Fibroblast of mammary gland (primary cell): ENCODE measurements around the gene COBLL1.

Source experiments
- DNase-seq: peaks from one replicate; pipeline ENCODE4 v3.0.0-alpha.2; 2010; ENCODE audit warnings: low read depth
- H3K4me3 ChIP-seq: 2 replicates; pipeline ENCODE4 v1.5.1; 2011; ENCODE audit warnings: low read depth, mild to moderate bottlenecking, low read length, moderate library complexity; ENCODE audit not compliant: control insufficient read depth
- TF ChIP-seq, protein P1 (sequence below): conservative IDR thresholded peaks from 2 replicates; pipeline ENCODE4 v1.5.1; 2011; ENCODE audit warnings: low read depth, low read length, inconsistent platforms; ENCODE audit not compliant: control insufficient read depth, insufficient read depth

COBLL1 gene

DNA sequence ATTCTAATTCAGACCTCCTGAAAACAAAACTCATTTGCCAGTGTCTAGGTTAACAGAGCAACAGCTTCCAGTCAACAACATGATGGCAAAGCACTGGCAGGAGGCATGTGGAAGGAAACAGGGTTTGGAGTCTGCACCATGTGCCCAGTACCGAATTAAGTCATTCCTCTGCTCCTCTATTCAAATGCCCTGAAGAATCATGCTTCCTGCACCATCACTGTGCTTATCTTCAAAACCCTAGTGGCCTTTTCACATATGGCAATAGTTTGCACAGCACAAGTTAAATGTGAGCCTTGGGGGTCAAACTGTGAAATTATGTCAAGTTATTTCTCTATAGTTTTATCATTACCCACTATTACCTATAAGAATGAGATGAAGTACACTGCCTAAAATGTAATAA, 145.0 kb downstream of the COBLL1 start:
- H3K4me3 ChIP-seq, result no peak overlapping the region
- TF ChIP-seq, protein P1, sequence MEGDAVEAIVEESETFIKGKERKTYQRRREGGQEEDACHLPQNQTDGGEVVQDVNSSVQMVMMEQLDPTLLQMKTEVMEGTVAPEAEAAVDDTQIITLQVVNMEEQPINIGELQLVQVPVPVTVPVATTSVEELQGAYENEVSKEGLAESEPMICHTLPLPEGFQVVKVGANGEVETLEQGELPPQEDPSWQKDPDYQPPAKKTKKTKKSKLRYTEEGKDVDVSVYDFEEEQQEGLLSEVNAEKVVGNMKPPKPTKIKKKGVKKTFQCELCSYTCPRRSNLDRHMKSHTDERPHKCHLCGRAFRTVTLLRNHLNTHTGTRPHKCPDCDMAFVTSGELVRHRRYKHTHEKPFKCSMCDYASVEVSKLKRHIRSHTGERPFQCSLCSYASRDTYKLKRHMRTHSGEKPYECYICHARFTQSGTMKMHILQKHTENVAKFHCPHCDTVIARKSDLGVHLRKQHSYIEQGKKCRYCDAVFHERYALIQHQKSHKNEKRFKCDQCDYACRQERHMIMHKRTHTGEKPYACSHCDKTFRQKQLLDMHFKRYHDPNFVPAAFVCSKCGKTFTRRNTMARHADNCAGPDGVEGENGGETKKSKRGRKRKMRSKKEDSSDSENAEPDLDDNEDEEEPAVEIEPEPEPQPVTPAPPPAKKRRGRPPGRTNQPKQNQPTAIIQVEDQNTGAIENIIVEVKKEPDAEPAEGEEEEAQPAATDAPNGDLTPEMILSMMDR, result no peak
- no peak for DNase-seq

GRCh38 chr2:164694275-164694695, 147.3 kb downstream of the COBLL1 start:
- H3K4me3 ChIP-seq, result no peak overlapping the region
- TF ChIP-seq, protein P1, result no peak
- DNase-seq, result no peak

GRCh38 chr2:164693834-164694233, 147.8 kb downstream of the COBLL1 start:
- TF ChIP-seq, protein P1, result no peak
- no peak overlapping the region for H3K4me3 ChIP-seq
- DNase-seq, result no peak

- H3K4me3 ChIP-seq, result no peak overlapping the region
- TF ChIP-seq, protein P1, result no peak
- DNase-seq, result no peak
Observed at GRCh38 chr2:164693390-164693789, 148.2 kb downstream of the COBLL1 start.

DNA sequence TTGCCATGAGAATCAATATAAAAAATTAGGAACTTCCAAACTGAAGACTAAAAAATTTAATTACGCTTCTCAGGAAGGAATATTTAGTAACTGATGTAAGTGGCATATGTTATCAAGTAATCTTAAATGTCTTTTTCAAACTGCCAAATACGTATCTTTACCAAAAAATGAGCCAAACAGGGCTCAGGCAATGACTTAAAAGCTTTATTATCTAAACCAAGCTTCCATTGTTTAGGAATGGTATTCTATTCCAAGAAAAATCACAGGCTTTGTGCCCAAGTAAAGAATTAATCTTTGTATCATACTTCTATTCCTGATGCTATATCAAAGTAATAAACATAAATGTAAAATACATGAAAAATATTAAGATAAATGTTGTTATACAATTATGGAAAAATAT, 148.7 kb downstream of the COBLL1 start:
- H3K4me3 ChIP-seq, result no peak overlapping the region
- DNase-seq, result no peak
- TF ChIP-seq, protein P1, result no peak

DNA sequence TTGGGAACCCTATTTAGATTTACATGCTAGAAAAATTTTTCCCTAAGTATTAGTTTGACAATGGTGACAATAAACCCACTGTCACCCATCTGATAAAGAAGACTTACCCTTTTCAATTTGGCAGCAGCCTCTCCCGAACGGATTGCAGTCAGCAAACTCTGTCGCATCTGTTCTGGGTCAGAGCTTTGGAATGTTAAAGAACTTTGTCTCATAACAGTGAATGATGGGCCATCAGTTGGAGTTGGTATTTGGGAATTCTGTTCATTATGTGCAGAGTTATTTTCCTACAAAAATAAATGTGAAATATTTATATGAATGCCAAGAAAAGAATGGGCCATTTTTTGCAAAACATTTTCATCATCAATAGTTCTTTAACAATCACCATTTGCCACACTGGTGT, 149.5 kb downstream of the COBLL1 start:
- DNase-seq, result no peak
- H3K4me3 ChIP-seq, result no peak overlapping the region
- TF ChIP-seq, protein P1, result no peak

DNA sequence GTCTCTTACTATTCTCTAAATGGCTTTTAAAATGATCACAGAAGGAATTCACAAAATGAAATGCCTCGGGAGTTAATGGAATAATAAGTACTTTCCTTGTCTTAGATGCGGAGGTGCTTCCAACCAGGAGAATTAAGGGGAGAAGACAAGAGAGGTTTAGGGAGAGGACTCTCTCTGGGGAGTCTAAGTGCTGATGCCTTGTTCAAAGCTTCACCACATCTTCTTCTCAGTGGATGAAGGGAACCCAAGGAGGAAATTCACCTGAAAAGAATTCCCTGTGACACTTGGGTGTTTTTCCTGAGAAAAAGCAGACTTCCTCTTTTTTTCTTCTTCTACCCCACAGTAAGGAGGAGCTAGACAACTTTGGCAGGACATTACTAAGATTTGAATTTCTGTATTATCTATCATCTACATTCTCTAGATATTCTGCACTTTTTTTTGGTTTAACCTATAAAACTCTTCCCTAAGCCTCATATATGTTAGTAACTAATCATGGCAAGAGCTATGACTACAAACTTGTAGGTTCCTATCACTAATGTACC, 150.2 kb downstream of the COBLL1 start:
- DNase-seq, result no peak
- no peak overlapping the region for H3K4me3 ChIP-seq
- TF ChIP-seq, protein P1, result no peak
